K562 (cell line): Measurements from ENCODE around the gene ARHGDIA. TPM values are rescaled to one million over a fixed set of nuclear protein-coding genes. Genes with fewer than 3 reads are reported as not detected.

Source experiments
- ATAC-seq: fragments of 200-7000 bp; cut with Tn5 transposase; 3 replicates; pipeline ENCODE4 v1.9.1; 2020; ENCODE audit warnings: moderate library complexity
- BruUV-seq: library from RNA; stranded (reverse); fragments of 400-500 nt; replicated peaks from 2 replicates; lab custom pipeline; 2021; lab: Mats Ljungman, UMichigan
- CTCF ChIA-PET: fragments of 300-600 bp; formaldehyde crosslinking; extraction: SDS; loops from one replicate; lab custom pipeline; 2021; ENCODE audit warnings: low intra/inter-chr PET ratio; lab: Yijun Ruan, JAX
- POLR2A ChIA-PET: fragments of 300-600, 350-650 bp; sonication (Branson Sonifier 250); formaldehyde crosslinking; extraction: SDS; loops from one replicate; lab custom pipeline; 2021; ENCODE audit warnings: antibody characterized with exemption, inconsistent platforms; lab: Yijun Ruan, JAX
- DNase-seq, 4 experiments: peaks; one replicate each; pipeline versions ENCODE4 v3.0.0 to v3.0.0-alpha.2; 2011 to 2018; ENCODE audit warnings: low spot score in 3 of 4, mixed read lengths in 3 of 4; ENCODE audit errors: extremely low read depth in 1 of 4
- FAIRE-seq: peaks from 2 replicates; lab custom pipeline; 2011; peaks lifted over from hg19 to GRCh38; lab: Jason Lieb, UNC
- H2AFZ ChIP-seq: 2 replicates; pipeline ENCODE4 v1.6.0; 2011; ENCODE audit warnings: low read depth, low read length, control low read depth, inconsistent platforms
- H3K27ac ChIP-seq: fragments of 200-600 bp; 3 replicates; pipeline ENCODE4 v1.8.0; 2011; ENCODE audit warnings: low read depth, mild to moderate bottlenecking, control low read depth, inconsistent platforms, low read length, moderate library complexity, mixed read lengths; ENCODE audit errors: extremely low read depth
- H3K27me3 ChIP-seq, 2 experiments: fragments of 300-600 bp in 1 of 2; 2 replicates in 1 of 2; 3 replicates in 1 of 2; pipeline versions ENCODE4 v1.6.0 to v1.8.0; 2011; ENCODE audit warnings: inconsistent platforms in 2 of 2, low read length in 2 of 2, mild to moderate bottlenecking in 1 of 2, mixed read lengths in 1 of 2, moderate library complexity in 1 of 2; ENCODE audit not compliant: control insufficient read depth in 2 of 2, insufficient read depth in 2 of 2
- H3K36me3 ChIP-seq: fragments of 300-600 bp; 3 replicates; pipeline ENCODE4 v1.8.0; 2011; ENCODE audit warnings: mild to moderate bottlenecking, low read length, inconsistent platforms; ENCODE audit not compliant: control insufficient read depth, insufficient read depth
- H3K4me1 ChIP-seq, 2 experiments: fragments of 200-600 bp in 1 of 2; replicated peaks in 1 of 2; 2 replicates in 1 of 2; 3 replicates in 1 of 2; pipeline versions ENCODE4 v1.5.1 to v1.8.0; 2011; ENCODE audit warnings: inconsistent platforms in 2 of 2, low read length in 2 of 2, mild to moderate bottlenecking in 1 of 2, mixed read lengths in 1 of 2, moderate library complexity in 1 of 2; ENCODE audit not compliant: control insufficient read depth in 2 of 2, insufficient read depth in 2 of 2
- H3K4me2 ChIP-seq: 2 replicates; pipeline ENCODE4 v1.6.1; 2011; ENCODE audit warnings: low read length, control low read depth, inconsistent platforms, mixed read lengths; ENCODE audit not compliant: insufficient read depth
- H3K4me3 ChIP-seq: fragments of 200-600 bp; sonication (generic), shearing (Covaris generic); 2 replicates; pipeline ENCODE4 v1.5.1; 2016; ENCODE audit warnings: control low read depth, inconsistent platforms
- H3K79me2 ChIP-seq: fragments of 200-600 bp; 3 replicates; pipeline ENCODE4 v1.8.0; 2011; ENCODE audit warnings: low read length, inconsistent platforms; ENCODE audit not compliant: control insufficient read depth, insufficient read depth
- H3K9ac ChIP-seq, 2 experiments: 2 replicates each; pipeline versions ENCODE4 v1.6.0 to v1.6.1; 2011; ENCODE audit warnings: low read depth in 2 of 2, low read length in 2 of 2, control low read depth in 1 of 2, inconsistent platforms in 1 of 2, mild to moderate bottlenecking in 1 of 2, mixed read lengths in 1 of 2; ENCODE audit not compliant: insufficient read depth in 1 of 2
- H3K9me1 ChIP-seq: one replicate; pipeline ENCODE4 v1.6.0; 2011; ENCODE audit warnings: inconsistent platforms, mild to moderate bottlenecking, low read length, moderate library complexity; ENCODE audit not compliant: control insufficient read depth, insufficient read depth
- H3K9me3 ChIP-seq: replicated peaks from 2 replicates; pipeline ENCODE4 v1.5.1; 2011; ENCODE audit warnings: low read depth, low read length, inconsistent platforms; ENCODE audit not compliant: control insufficient read depth, insufficient read depth
- H4K20me1 ChIP-seq: replicated peaks from 2 replicates; pipeline ENCODE4 v1.6.1; 2011; ENCODE audit warnings: low read length, inconsistent platforms, mixed read lengths; ENCODE audit not compliant: control insufficient read depth, insufficient read depth
- ARID1B ChIP-seq: fragments of 450-650 bp; IDR thresholded peaks from 2 replicates; pipeline ENCODE4 v1.6.1; 2016; ENCODE audit warnings: antibody characterized with exemption, mild to moderate bottlenecking, inconsistent platforms
- CEBPB ChIP-seq: fragments of 450-650 bp; IDR thresholded peaks from 2 replicates; pipeline ENCODE4 v1.6.1; 2016; ENCODE audit warnings: missing genetic modification characterization, missing compliant biosample characterization
- EP400 ChIP-seq: fragments of 450-650 bp; IDR thresholded peaks from 2 replicates; pipeline ENCODE4 v1.6.1; 2017; ENCODE audit warnings: antibody characterized with exemption, mild to moderate bottlenecking, moderate library complexity
- MAFF ChIP-seq: IDR thresholded peaks from 2 replicates; pipeline ENCODE4 v1.6.1; 2012; ENCODE audit warnings: low read length, improper control_type of control experiment
- MCM7 ChIP-seq, 2 experiments: fragments of 450-650 bp; IDR thresholded peaks; 2 replicates each; pipeline ENCODE4 v1.6.1; 2016 to 2018
- MTA3 ChIP-seq: fragments of 450-650 bp; formaldehyde crosslinking; IDR thresholded peaks from 2 replicates; pipeline ENCODE4 v1.6.1; 2017; ENCODE audit warnings: mild to moderate bottlenecking, borderline replicate concordance
- RAD21 ChIP-seq, 2 experiments: fragments of 250-450 bp in 1 of 2; fragments of 450-650 bp in 1 of 2; sonication (Bioruptor Pico) in 1 of 2; formaldehyde crosslinking in 1 of 2; IDR thresholded peaks in 1 of 2; conservative IDR thresholded peaks in 1 of 2; 2 replicates each; pipeline versions ENCODE4 v1.4.0 to v1.8.0; 2020 to 2022; ENCODE audit warnings: mild to moderate bottlenecking in 2 of 2, moderate library complexity in 1 of 2
- SMAD2 ChIP-seq: fragments of 150-350 bp; IDR thresholded peaks from 2 replicates; pipeline ENCODE4 v1.6.1; 2014; ENCODE audit warnings: low read depth, mild to moderate bottlenecking, low read length
- TBL1XR1 ChIP-seq, 2 experiments: IDR thresholded peaks; 2 replicates each; pipeline ENCODE4 v1.6.1; 2012; ENCODE audit warnings: improper control_type of control experiment in 2 of 2, low read length in 2 of 2, mild to moderate bottlenecking in 1 of 2
- ZBTB17 ChIP-seq: fragments of 450-650 bp; formaldehyde crosslinking; IDR thresholded peaks from 2 replicates; pipeline ENCODE4 v1.4.0; 2020; ENCODE audit warnings: mild to moderate bottlenecking
- ZBTB26 ChIP-seq: fragments of 450-650 bp; formaldehyde crosslinking; IDR thresholded peaks from 2 replicates; pipeline ENCODE4 v1.4.0; 2022; ENCODE audit warnings: missing genetic modification characterization
- ZC3H4 ChIP-seq: sonication (generic); formaldehyde crosslinking; IDR thresholded peaks from 2 replicates; pipeline ENCODE4 v1.9.0; 2021; ENCODE audit warnings: missing genetic modification reagents, borderline replicate concordance
- ZNF184 ChIP-seq: sonication (generic); formaldehyde crosslinking; IDR thresholded peaks from 2 replicates; pipeline ENCODE4 v1.5.0; 2020; ENCODE audit warnings: missing genetic modification reagents
- ZNF551 ChIP-seq: fragments of 250-450 bp; sonication (Bioruptor Pico); IDR thresholded peaks from 2 replicates; pipeline ENCODE4 v1.5.0; 2021; ENCODE audit warnings: mild to moderate bottlenecking, moderate library complexity
- WGBS: fragments of 100-300 bp; shearing (Covaris generic); methylation state at CpG from one replicate; pipeline ENCODE4 v1.1.6; 2016; ENCODE audit warnings: low coverage, mixed read lengths; ENCODE audit not compliant: insufficient coverage; ENCODE audit errors: missing lambda C conversion rate; 5-methylcytosine and 5-hydroxymethylcytosine counted together
- in situ Hi-C: fragments of 300-500 bp; cut with MboI; formaldehyde crosslinking; loops from 4 replicates; pipeline ENCODE4 v1.15.0; 2018; ENCODE audit warnings: inconsistent platforms, mixed read lengths
- intact Hi-C: fragments of 100-400 bp; cut with micrococcal nuclease; formaldehyde crosslinking; loops from 2 replicates; pipeline ENCODE4 v1.14.2; 2022
- polyA plus RNA-seq, 8 experiments: library from polyadenylated mRNA; depleted of rRNA in 4 of 8; stranded (reverse) in 5 of 8; unstranded in 3 of 8; fragments of >200 nt; fragmentation: Nextera tagmentation in 2 of 8; fragmentation: Illumina TruSeq in 1 of 8; extraction: Ambion mirVana in 2 of 8; extraction: Trizol in 1 of 8; gene quantifications; 2 replicates each; pipeline versions ENCODE4 v1.2.1 to v1.2.3, GENCODE V29; 2011 to 2014; ENCODE audit warnings: inconsistent platforms in 1 of 8, missing spikeins in 1 of 8
- total RNA-seq, 7 experiments: library from RNA; depleted of rRNA in 6 of 7; stranded (reverse); fragments of >200 nt in 6 of 7; fragmentation: Illumina TruSeq in 2 of 7; extraction: Trizol in 2 of 7; gene quantifications; 2 replicates each; pipeline versions ENCODE4 v1.2.1 to v1.2.3, GENCODE V29; 2011 to 2021; ENCODE audit warnings: low replicate concordance in 1 of 7
- TF ChIP-seq, protein P1 (sequence below): fragments of 250-450 bp; sonication (Bioruptor Pico); IDR thresholded peaks from 2 replicates; pipeline ENCODE4 v1.8.0; 2021; ENCODE audit warnings: moderate library complexity, mild to moderate bottlenecking, inconsistent platforms
- TF ChIP-seq, protein P2 (sequence below): sonication (generic); formaldehyde crosslinking; IDR thresholded peaks from 2 replicates; pipeline ENCODE4 v1.8.1; 2022; ENCODE audit warnings: missing genetic modification reagents
- TF ChIP-seq, protein P3 (sequence below): fragments of 250-450 bp; sonication (Bioruptor Pico); IDR thresholded peaks from 2 replicates; pipeline ENCODE4 v1.4.0; 2020

ARHGDIA gene
- total and polyA plus RNA-seq, 9 of the 15 experiments (the other 6 are each of a cell fraction or from before 2014, with no cell fraction given): 9.6 to 340 (median 97.6) TPM

- no peak overlapping the region for H3K4me2 ChIP-seq
- no peak for FAIRE-seq
- intact Hi-C loops: no loop called here
Observed at GRCh38 chr17:81908793-81909192, 37.7 kb upstream of the ARHGDIA start.

More at GRCh38 chr17:81908793-81909192, 37.7 kb upstream of the ARHGDIA start:
- peaks cover 31 to 95% of the 10 kb centered on the region in 2 experiments for H3K4me1 ChIP-seq
- H2AFZ ChIP-seq: no peak overlapping the region
- BruUV-seq: no TSS peak
- no peaks in the 10 kb centered on the region for H3K9me3 ChIP-seq
- peak overlapping the region in 1 of 2 experiments; percentile 99; a peak in 2 of 4 replicates for H3K9ac ChIP-seq
- peaks cover 24% of the 10 kb centered on the region for H3K79me2 ChIP-seq
- peaks cover 84% of the 10 kb centered on the region; the same call in 2 of the 3 replicates for H3K36me3 ChIP-seq
- no peak for DNase-seq
- no peak overlapping the region for H3K4me3 ChIP-seq
- in situ Hi-C loops: no loop called here
- TF ChIP-seq ARID1B (no peak), SMAD2 (no peak), ZNF551 (CRISPR knock-in tag) (no peak), MCM7 (IDR thresholded peaks at IDR 0.05) (no peak), MTA3 (no peak), ZNF184 (CRISPR knock-in tag) (no peak), MAFF (no peak), ZC3H4 (CRISPR knock-in tag) (no peak), TBL1XR1 (IDR thresholded peaks at IDR 0.05; ENCODE audit: low read length in 2 of 2) (no peak), ZBTB17 (CRISPR knock-in tag) (no peak), EP400 (no peak), ZBTB26 (CRISPR knock-in tag) (no peak), RAD21 (CRISPR knock-in tag; conservative IDR thresholded peaks at IDR 0.05 in 1 of 2, IDR thresholded peaks at IDR 0.05 in 1 of 2) (no peak), CEBPB (tag) (no peak)
- TF ChIP-seq, protein P1, sequence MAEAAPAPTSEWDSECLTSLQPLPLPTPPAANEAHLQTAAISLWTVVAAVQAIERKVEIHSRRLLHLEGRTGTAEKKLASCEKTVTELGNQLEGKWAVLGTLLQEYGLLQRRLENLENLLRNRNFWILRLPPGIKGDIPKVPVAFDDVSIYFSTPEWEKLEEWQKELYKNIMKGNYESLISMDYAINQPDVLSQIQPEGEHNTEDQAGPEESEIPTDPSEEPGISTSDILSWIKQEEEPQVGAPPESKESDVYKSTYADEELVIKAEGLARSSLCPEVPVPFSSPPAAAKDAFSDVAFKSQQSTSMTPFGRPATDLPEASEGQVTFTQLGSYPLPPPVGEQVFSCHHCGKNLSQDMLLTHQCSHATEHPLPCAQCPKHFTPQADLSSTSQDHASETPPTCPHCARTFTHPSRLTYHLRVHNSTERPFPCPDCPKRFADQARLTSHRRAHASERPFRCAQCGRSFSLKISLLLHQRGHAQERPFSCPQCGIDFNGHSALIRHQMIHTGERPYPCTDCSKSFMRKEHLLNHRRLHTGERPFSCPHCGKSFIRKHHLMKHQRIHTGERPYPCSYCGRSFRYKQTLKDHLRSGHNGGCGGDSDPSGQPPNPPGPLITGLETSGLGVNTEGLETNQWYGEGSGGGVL (CRISPR knock-in tag): no peak
- TF ChIP-seq, protein P2, sequence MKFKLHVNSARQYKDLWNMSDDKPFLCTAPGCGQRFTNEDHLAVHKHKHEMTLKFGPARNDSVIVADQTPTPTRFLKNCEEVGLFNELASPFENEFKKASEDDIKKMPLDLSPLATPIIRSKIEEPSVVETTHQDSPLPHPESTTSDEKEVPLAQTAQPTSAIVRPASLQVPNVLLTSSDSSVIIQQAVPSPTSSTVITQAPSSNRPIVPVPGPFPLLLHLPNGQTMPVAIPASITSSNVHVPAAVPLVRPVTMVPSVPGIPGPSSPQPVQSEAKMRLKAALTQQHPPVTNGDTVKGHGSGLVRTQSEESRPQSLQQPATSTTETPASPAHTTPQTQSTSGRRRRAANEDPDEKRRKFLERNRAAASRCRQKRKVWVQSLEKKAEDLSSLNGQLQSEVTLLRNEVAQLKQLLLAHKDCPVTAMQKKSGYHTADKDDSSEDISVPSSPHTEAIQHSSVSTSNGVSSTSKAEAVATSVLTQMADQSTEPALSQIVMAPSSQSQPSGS (CRISPR knock-in tag): no peak
- TF ChIP-seq, protein P3, sequence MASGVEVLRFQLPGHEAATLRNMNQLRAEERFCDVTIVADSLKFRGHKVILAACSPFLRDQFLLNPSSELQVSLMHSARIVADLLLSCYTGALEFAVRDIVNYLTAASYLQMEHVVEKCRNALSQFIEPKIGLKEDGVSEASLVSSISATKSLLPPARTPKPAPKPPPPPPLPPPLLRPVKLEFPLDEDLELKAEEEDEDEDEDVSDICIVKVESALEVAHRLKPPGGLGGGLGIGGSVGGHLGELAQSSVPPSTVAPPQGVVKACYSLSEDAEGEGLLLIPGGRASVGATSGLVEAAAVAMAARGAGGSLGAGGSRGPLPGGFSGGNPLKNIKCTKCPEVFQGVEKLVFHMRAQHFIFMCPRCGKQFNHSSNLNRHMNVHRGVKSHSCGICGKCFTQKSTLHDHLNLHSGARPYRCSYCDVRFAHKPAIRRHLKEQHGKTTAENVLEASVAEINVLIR (CRISPR knock-in tag): no peak
- ChIA-PET CTCF (no interaction called here), POLR2A (interaction anchor here (1.0 kb wide), 2 partner anchors 15 to 51 kb away, joined by 3 read pairs; no protein-coding TSS in a partner anchor)
- WGBS: 89% methylated on average over 9 of the region's 11 CpGs
- no peak for ATAC-seq
- H3K27ac ChIP-seq: no peak overlapping the region
- H3K27me3 ChIP-seq: no peaks in the 10 kb centered on the region
- peaks cover 14% of the 10 kb centered on the region for H4K20me1 ChIP-seq
- H3K9me1 ChIP-seq: peaks cover 6% of the 10 kb centered on the region
